ENCODE measurements around the gene FGF8. TPM values are rescaled to one million over a fixed set of nuclear protein-coding genes. Genes with fewer than 3 reads are reported as not detected.

The FGF8 gene
- total and polyA plus RNA-seq, 2 of the 8 experiments (the other 6 are each of a cell fraction or from before 2014, with no cell fraction given) = 1.1 to 3.9 TPM

DNA sequence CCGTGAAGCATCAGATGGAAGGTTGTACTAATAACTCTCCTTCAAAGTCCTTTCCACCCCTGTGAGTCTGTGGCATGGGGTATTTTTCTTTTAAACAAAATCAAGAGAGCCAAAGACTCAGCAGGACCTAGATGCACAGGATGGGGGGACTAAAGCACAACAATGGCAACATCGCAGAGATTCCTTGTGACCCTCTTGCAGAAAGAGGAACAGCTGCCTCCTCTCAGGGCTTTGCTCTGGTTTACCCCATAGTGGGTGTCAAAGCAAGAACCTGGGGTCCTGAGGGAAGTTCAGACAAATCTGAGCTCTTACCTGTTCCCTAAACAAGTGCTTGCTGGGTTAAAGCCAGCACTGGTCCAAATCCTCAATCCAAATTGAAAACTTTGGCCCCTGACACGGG, 39.2 kb downstream of the FGF8 start:
- H3K79me1 ChIP-seq (ENCODE audit: low read depth, low read length) = no peaks in the 10 kb centered on the region
- no peak overlapping the region for H3K4ac ChIP-seq (replicated peaks; ENCODE audit: insufficient read length, low read depth, low read length)
- no peak overlapping the region for H3K27ac ChIP-seq (ENCODE audit: low read depth, low read length)
- ChIA-PET CTCF (ENCODE audit: partially characterized antibody) (interaction anchor here (0.8 to 2.7 kb wide), 5 partner anchors 12 to 134 kb away, joined by 3 to 7 read pairs (median 6); no protein-coding TSS in a partner anchor), POLR2A (ENCODE audit: partially characterized antibody) (no interaction called here)
- H3K4me2 ChIP-seq (ENCODE audit: insufficient read depth in 1 of 2, low read depth in 2 of 2, low read length in 2 of 2) = no peak overlapping the region
- no peaks in the 10 kb centered on the region for H4K20me1 ChIP-seq (replicated peaks in 1 of 2; ENCODE audit: control insufficient read depth in 1 of 2, insufficient read depth in 2 of 2, low read length in 2 of 2)
- DNase-seq (ENCODE audit: low read depth in 1 of 2, low spot score in 2 of 2) = no peak
- H4K5ac ChIP-seq (ENCODE audit: insufficient read length, low read depth, low read length) = no peak overlapping the region
- no peak overlapping the region for H3K23ac ChIP-seq (ENCODE audit: insufficient read length)
- FAIRE-seq = peak; percentile 62
- no peak overlapping the region for H3K56ac ChIP-seq (replicated peaks; ENCODE audit: insufficient read length, low read depth, low read length)
- H3K9me3 ChIP-seq (ENCODE audit: insufficient read depth in 2 of 2, low read depth in 1 of 2, low read length in 1 of 2) = no peaks in the 10 kb centered on the region; a peak in 1 of 4 replicates
- H3K9ac ChIP-seq (replicated peaks in 1 of 4; ENCODE audit: extremely low read depth in 1 of 4, low read depth in 3 of 4, low read length in 3 of 4) = no peak overlapping the region
- no peak overlapping the region for H2BK20ac ChIP-seq (ENCODE audit: low read length)
- no peak overlapping the region for H2AK5ac ChIP-seq (ENCODE audit: low read depth, low read length)
- no peaks in the 10 kb centered on the region for H3K4me1 ChIP-seq (replicated peaks in 1 of 4; ENCODE audit: control insufficient read depth in 3 of 4, insufficient read depth in 4 of 4, low read length in 3 of 4)
- no peak overlapping the region for H2BK15ac ChIP-seq (ENCODE audit: low read length)
- no peak overlapping the region for H2BK12ac ChIP-seq (ENCODE audit: low read depth, low read length)
- H2AFZ ChIP-seq (ENCODE audit: low read length) = peak overlapping the region; percentile 94; the same call in 1 of the 2 replicates
- H4K8ac ChIP-seq (ENCODE audit: extremely low read depth, insufficient read depth, low read length) = no peak overlapping the region
- WGBS, 2 experiments (ENCODE audit: extremely low coverage in 1 of 2, insufficient coverage in 1 of 2, insufficient read length in 1 of 2, insufficient replicate concordance in 2 of 2, low coverage in 1 of 2, low lambda C conversion rate in 2 of 2, missing lambda C conversion rate in 1 of 2) = 87% methylated on average over 3 of the region's 3 CpGs; no CpG with 5 or more reads in 1 of the 2 experiments
- no peak overlapping the region for H3K18ac ChIP-seq (ENCODE audit: extremely low read depth, low read length)
- H3K14ac ChIP-seq (ENCODE audit: insufficient read length) = no peak overlapping the region
- H3K23me2 ChIP-seq (ENCODE audit: low read depth, low read length) = no peaks in the 10 kb centered on the region; the same call in 1 of the 2 replicates
- no peaks in the 10 kb centered on the region for H3K36me3 ChIP-seq (ENCODE audit: control insufficient read depth in 2 of 4, insufficient read depth in 4 of 4, low read length in 3 of 4)
- no peaks in the 10 kb centered on the region for H3K27me3 ChIP-seq (replicated peaks in 1 of 4; ENCODE audit: control insufficient read depth in 3 of 4, extremely low read depth in 1 of 4, insufficient read depth in 3 of 4, low read length in 3 of 4)
- H3K79me2 ChIP-seq (ENCODE audit: control insufficient read depth in 1 of 2, insufficient read depth in 2 of 2, low read length in 2 of 2) = no peaks in the 10 kb centered on the region
- H2BK5ac ChIP-seq (ENCODE audit: low read depth, low read length) = no peak overlapping the region
- H2BK120ac ChIP-seq (replicated peaks; ENCODE audit: low read depth, low read length) = no peak overlapping the region
- TF ChIP-seq RFX5 (IDR thresholded peaks at IDR 0.05; ENCODE audit: borderline replicate concordance, low read depth, low read length) (no peak), SP2 (IDR thresholded peaks at IDR 0.05; ENCODE audit: low read length) (no peak), TAF1 (IDR thresholded peaks at IDR 0.05; ENCODE audit: low read depth, low read length) (no peak), POLR2AphosphoS5 (IDR thresholded peaks at IDR 0.05; ENCODE audit: low read depth, low read length) (no peak), ASH2L (IDR thresholded peaks at IDR 0.05; ENCODE audit: low read length) (no peak), GTF2F1 (IDR thresholded peaks at IDR 0.05; ENCODE audit: borderline replicate concordance, low read depth, low read length) (no peak), HDAC2 (IDR thresholded peaks at IDR 0.05; ENCODE audit: borderline replicate concordance in 1 of 2, low read depth in 2 of 2, low read length in 2 of 2) (no peak), TAF7 (optimal IDR thresholded peaks at IDR 0.05; ENCODE audit: borderline replicate concordance, low read depth, low read length) (no peak), SUZ12 (IDR thresholded peaks at IDR 0.05; ENCODE audit: low read length) (no peak), YY1 (IDR thresholded peaks at IDR 0.05; ENCODE audit: low read depth, low read length) (no peak), MAFK (IDR thresholded peaks at IDR 0.05; ENCODE audit: low read depth, low read length) (no peak), CTBP2 (IDR thresholded peaks at IDR 0.05; ENCODE audit: borderline replicate concordance, insufficient read depth, insufficient read length, low read length) (no peak), KDM5A (IDR thresholded peaks at IDR 0.05; ENCODE audit: low read length) (no peak), CEBPB (IDR thresholded peaks at IDR 0.05; ENCODE audit: low read depth, low read length) (no peak)
- TF ChIP-seq, protein P1, sequence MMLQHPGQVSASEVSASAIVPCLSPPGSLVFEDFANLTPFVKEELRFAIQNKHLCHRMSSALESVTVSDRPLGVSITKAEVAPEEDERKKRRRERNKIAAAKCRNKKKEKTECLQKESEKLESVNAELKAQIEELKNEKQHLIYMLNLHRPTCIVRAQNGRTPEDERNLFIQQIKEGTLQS (IDR thresholded peaks at IDR 0.05; ENCODE audit: insufficient read depth, low read depth, low read length) = no peak
- no peak overlapping the region for H4K91ac ChIP-seq (replicated peaks; ENCODE audit: insufficient read length, low read length)
- H3K4me3 ChIP-seq (ENCODE audit: extremely low read depth in 1 of 4, insufficient read depth in 2 of 4, low read depth in 3 of 4, low read length in 4 of 4) = no peak overlapping the region

Measured in H1 (cell line).